ENCODE results near the gene ST6GAL2.

DNA sequence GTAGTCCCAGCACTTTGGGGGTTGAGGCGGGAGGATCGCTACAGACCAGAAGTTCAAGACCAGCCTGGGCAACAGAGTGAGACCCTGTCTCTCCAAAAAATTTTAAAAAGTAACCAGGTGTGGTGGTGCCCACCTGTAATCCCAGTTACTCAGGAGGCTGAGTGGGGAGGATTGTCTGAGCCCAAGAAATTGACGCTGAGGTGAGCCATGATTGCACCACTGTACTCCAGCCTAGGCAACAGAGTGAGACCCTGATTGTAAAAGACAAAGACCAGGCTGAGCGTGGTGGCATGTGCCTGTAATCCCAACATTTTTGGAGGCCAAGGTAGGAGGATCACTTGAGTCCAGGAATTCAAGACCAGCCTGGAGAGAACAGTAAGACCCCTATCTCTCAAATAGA, 7.8 kb downstream of the ST6GAL2 start:
- TF ChIP-seq, protein P1, sequence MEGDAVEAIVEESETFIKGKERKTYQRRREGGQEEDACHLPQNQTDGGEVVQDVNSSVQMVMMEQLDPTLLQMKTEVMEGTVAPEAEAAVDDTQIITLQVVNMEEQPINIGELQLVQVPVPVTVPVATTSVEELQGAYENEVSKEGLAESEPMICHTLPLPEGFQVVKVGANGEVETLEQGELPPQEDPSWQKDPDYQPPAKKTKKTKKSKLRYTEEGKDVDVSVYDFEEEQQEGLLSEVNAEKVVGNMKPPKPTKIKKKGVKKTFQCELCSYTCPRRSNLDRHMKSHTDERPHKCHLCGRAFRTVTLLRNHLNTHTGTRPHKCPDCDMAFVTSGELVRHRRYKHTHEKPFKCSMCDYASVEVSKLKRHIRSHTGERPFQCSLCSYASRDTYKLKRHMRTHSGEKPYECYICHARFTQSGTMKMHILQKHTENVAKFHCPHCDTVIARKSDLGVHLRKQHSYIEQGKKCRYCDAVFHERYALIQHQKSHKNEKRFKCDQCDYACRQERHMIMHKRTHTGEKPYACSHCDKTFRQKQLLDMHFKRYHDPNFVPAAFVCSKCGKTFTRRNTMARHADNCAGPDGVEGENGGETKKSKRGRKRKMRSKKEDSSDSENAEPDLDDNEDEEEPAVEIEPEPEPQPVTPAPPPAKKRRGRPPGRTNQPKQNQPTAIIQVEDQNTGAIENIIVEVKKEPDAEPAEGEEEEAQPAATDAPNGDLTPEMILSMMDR (optimal IDR thresholded peaks at IDR 0.05 in 1 of 3, IDR thresholded peaks at IDR 0.05 in 1 of 3, conservative IDR thresholded peaks at IDR 0.05 in 1 of 3; ENCODE audit: extremely low read depth in 1 of 3, insufficient read depth in 2 of 3, low read length in 3 of 3), result no peak
- TF ChIP-seq EZH2 (IDR thresholded peaks at IDR 0.05; ENCODE audit: low read length), result no peak

All from keratinocyte (primary cell).